Fibroblast of the aortic adventitia (primary cell): Measurements from ENCODE around the gene CEP85. TPM values are rescaled to one million over a fixed set of nuclear protein-coding genes. Genes with fewer than 3 reads are reported as not detected.
A peak's percentile ranks its signal among the peaks of the same experiment; 100 is the strongest.
"Not testable (repeated sequence)": the region's sequence is repeated elsewhere in the genome, so short reads cannot be mapped to it uniquely, and the experiment has no call there.

Experiments used
- DNase-seq: peaks from one replicate; pipeline ENCODE4 v3.0.0-alpha.2; 2010; ENCODE audit warnings: low read depth
- H3K4me3 ChIP-seq: 2 replicates; pipeline ENCODE4 v1.5.1; 2011; ENCODE audit warnings: low read depth, mild to moderate bottlenecking, control low read depth, low read length, moderate library complexity
- total RNA-seq: library from RNA; depleted of rRNA; stranded (reverse); fragments of >200 nt; gene quantifications from 2 replicates; pipeline ENCODE4 v1.2.3, GENCODE V29; 2012; ENCODE audit warnings: low replicate concordance
- TF ChIP-seq, protein P1 (sequence below): IDR thresholded peaks from 2 replicates; pipeline ENCODE4 v1.5.1; 2011; ENCODE audit warnings: mild to moderate bottlenecking, low read length, control low read depth, inconsistent platforms; ENCODE audit not compliant: insufficient read depth

The CEP85 gene
- total RNA-seq, 1 donor = 12.9 TPM

GRCh38 chr1:26220199-26220912 is 13.6 kb upstream of the CEP85 start:
- TF ChIP-seq, protein P1, sequence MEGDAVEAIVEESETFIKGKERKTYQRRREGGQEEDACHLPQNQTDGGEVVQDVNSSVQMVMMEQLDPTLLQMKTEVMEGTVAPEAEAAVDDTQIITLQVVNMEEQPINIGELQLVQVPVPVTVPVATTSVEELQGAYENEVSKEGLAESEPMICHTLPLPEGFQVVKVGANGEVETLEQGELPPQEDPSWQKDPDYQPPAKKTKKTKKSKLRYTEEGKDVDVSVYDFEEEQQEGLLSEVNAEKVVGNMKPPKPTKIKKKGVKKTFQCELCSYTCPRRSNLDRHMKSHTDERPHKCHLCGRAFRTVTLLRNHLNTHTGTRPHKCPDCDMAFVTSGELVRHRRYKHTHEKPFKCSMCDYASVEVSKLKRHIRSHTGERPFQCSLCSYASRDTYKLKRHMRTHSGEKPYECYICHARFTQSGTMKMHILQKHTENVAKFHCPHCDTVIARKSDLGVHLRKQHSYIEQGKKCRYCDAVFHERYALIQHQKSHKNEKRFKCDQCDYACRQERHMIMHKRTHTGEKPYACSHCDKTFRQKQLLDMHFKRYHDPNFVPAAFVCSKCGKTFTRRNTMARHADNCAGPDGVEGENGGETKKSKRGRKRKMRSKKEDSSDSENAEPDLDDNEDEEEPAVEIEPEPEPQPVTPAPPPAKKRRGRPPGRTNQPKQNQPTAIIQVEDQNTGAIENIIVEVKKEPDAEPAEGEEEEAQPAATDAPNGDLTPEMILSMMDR = no peak
- no peak for DNase-seq
- no peak overlapping the region for H3K4me3 ChIP-seq

- TF ChIP-seq, protein P1 = no peak
- no peak overlapping the region for H3K4me3 ChIP-seq
- DNase-seq = no peak
These were observed 12.9 kb upstream of the CEP85 start for GRCh38 chr1:26221094-26221493.

DNA sequence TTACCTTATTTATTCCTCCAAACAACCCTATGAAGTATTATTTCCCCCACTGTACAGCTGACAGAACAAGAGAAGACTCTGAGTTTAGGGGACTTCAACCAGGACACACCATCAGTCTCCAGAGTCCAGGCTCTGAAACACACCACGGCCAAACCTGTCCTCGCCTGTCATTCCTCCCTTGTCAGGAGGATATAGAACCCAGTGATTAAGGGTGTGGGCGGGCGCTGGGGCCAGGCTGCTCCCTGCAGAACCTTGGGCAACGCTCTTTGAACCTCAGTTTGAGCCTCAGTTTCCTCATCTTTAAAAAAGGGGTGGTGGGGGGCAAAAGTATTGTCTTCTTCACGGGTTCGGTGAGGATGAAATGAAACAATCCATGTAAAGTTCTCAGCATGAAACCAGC is 9.4 kb upstream of the CEP85 start:
- no peak overlapping the region for H3K4me3 ChIP-seq
- no peak for DNase-seq
- TF ChIP-seq, protein P1 = no peak

DNA sequence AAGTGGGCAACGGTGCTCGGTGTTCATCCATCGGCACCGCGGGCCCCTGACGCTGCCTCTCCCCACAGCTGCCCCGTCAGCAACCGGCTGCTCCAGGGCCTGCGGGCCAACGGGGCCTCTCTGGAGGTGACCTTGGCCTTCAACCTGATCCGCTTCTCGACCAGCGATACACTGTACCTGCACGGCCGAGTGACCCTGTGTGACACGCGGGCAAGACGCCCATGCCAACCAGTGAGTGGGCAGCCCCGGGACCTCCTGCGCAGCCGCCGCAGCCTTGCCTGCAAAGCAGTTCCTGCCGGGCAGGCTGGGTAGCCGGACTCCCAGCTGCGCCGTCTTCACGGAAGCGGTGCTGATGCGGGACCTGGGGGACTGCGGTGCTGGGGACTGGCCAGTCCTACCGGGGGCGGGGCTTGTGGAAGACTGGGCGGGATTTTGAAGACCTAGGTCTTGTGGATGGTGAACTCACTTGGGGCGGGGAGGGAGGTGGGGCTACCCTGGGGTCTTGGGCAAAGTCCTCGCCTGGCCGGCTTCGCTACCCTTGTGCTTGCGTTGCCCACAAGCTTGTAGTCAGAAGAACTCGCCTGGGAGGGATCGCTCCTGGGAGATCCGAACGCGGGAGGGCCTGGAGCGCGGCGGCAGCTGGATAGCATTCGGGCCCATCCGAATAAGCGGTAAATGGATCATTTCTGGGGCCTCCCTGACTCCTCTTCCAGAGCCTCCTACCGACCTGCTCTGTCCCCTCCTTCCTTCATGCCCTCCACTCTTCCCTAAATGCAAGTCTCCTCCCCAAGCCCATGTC is 8.8 kb upstream of the CEP85 start:
- peak overlapping the region; percentile 48 for H3K4me3 ChIP-seq
- TF ChIP-seq, protein P1 = no peak
- peak; percentile 8 for DNase-seq

- not testable (repeated sequence) for DNase-seq, H3K4me3 ChIP-seq
These were observed 3.3 kb upstream of the CEP85 start for GRCh38 chr1:26230682-26231081.

- TF ChIP-seq, protein P1 = no peak
- peak overlapping the region; percentile 96 for H3K4me3 ChIP-seq
- DNase-seq = peak; percentile 28
These were observed 807 bp downstream of the CEP85 start for GRCh38 chr1:26234644-26235370.
